NCI-H1417 treated with DMSO at 0.1 percent for 48 hours (cell line): ENCODE results near the gene COL4A1.

Experiments used
- DNase-seq: peaks from one replicate; lab custom pipeline; 2025; lab: John Stamatoyannopoulos, UW

COL4A1 gene

GRCh38 chr13:110161112-110161882, 145.7 kb downstream of the COL4A1 start:
- no peak for DNase-seq

- DNase-seq: no peak
Measured at GRCh38 chr13:110158226-110158625, 148.7 kb downstream of the COL4A1 start.

GRCh38 chr13:110157718-110158117, 149.2 kb downstream of the COL4A1 start:
- DNase-seq: no peak

- DNase-seq: no peak
Measured at GRCh38 chr13:110156301-110157049, 150.5 kb downstream of the COL4A1 start.

GRCh38 chr13:110155072-110155471, 151.9 kb downstream of the COL4A1 start:
- no peak for DNase-seq

- DNase-seq: no peak
Measured at GRCh38 chr13:110154410-110154933, 152.5 kb downstream of the COL4A1 start.

GRCh38 chr13:110152351-110152750, 154.6 kb downstream of the COL4A1 start:
- no peak for DNase-seq

GRCh38 chr13:110151462-110151861, 155.5 kb downstream of the COL4A1 start:
- no peak for DNase-seq

GRCh38 chr13:110150384-110151101, 156.4 kb downstream of the COL4A1 start:
- no peak for DNase-seq

- DNase-seq: no peak
Measured at GRCh38 chr13:110149036-110149435, 157.9 kb downstream of the COL4A1 start.

- no peak for DNase-seq
Measured at GRCh38 chr13:110140099-110140498, 166.9 kb downstream of the COL4A1 start.

- DNase-seq: no peak
Measured at GRCh38 chr13:110138700-110139036, 168.3 kb downstream of the COL4A1 start.

- DNase-seq: peak; percentile 21
Measured at GRCh38 chr13:110138010-110138699, 168.8 kb downstream of the COL4A1 start.

GRCh38 chr13:110137680-110138009, 169.3 kb downstream of the COL4A1 start:
- DNase-seq: peak; percentile 48

GRCh38 chr13:110136660-110137585, 170.0 kb downstream of the COL4A1 start:
- DNase-seq: no peak

GRCh38 chr13:110135977-110136597, 170.9 kb downstream of the COL4A1 start:
- DNase-seq: no peak

- DNase-seq: no peak
Measured at GRCh38 chr13:110134801-110135200, 172.2 kb downstream of the COL4A1 start.

- no peak for DNase-seq
Measured at GRCh38 chr13:110133425-110134235, 173.3 kb downstream of the COL4A1 start.

GRCh38 chr13:110132225-110132982, 174.6 kb downstream of the COL4A1 start:
- peak; percentile 58 for DNase-seq
